ENCODE data around the gene CITED4.

Gene CITED4

GRCh38 chr1:40844079-40844478, 18.1 kb downstream of the CITED4 start:
- TF ChIP-seq, protein P1, sequence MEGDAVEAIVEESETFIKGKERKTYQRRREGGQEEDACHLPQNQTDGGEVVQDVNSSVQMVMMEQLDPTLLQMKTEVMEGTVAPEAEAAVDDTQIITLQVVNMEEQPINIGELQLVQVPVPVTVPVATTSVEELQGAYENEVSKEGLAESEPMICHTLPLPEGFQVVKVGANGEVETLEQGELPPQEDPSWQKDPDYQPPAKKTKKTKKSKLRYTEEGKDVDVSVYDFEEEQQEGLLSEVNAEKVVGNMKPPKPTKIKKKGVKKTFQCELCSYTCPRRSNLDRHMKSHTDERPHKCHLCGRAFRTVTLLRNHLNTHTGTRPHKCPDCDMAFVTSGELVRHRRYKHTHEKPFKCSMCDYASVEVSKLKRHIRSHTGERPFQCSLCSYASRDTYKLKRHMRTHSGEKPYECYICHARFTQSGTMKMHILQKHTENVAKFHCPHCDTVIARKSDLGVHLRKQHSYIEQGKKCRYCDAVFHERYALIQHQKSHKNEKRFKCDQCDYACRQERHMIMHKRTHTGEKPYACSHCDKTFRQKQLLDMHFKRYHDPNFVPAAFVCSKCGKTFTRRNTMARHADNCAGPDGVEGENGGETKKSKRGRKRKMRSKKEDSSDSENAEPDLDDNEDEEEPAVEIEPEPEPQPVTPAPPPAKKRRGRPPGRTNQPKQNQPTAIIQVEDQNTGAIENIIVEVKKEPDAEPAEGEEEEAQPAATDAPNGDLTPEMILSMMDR (IDR thresholded peaks at IDR 0.05; ENCODE audit: low read depth, low read length), result no peak

DNA sequence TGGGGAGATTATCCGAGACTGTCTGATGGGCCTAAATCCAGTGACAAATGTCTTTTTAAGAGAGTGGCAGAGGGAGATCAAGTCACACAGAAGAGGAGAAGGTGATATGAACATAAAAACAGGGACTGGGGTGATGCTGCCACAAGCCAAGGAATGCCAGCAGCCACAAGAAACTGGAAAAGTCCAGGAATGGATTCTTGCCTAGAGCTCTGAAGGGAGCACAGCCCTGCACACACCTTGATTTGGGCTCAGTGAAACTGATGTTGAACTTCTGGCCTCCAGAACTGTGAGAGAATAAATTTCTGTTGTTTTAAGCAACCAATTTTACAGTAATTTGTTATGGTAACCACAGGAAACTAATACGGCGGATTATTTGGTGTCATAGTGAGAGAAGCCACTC, 19.5 kb downstream of the CITED4 start:
- in situ Hi-C loops (cut with HindIII; ENCODE audit: low sequenced_read_pairs), result no loop called here
- TF ChIP-seq, protein P1 (IDR thresholded peaks at IDR 0.05; ENCODE audit: low read depth, low read length), result no peak
- no peak overlapping the region for H3K4me3 ChIP-seq (ENCODE audit: low read depth, low read length)
- no peak for DNase-seq (ENCODE audit: low read depth, low spot score)

More at GRCh38 chr1:40844079-40844478, 18.1 kb downstream of the CITED4 start:
- in situ Hi-C loops (cut with HindIII; ENCODE audit: low sequenced_read_pairs), result no loop called here
- DNase-seq (ENCODE audit: low read depth, low spot score), result no peak
- no peak overlapping the region for H3K4me3 ChIP-seq (ENCODE audit: low read depth, low read length)

DNA sequence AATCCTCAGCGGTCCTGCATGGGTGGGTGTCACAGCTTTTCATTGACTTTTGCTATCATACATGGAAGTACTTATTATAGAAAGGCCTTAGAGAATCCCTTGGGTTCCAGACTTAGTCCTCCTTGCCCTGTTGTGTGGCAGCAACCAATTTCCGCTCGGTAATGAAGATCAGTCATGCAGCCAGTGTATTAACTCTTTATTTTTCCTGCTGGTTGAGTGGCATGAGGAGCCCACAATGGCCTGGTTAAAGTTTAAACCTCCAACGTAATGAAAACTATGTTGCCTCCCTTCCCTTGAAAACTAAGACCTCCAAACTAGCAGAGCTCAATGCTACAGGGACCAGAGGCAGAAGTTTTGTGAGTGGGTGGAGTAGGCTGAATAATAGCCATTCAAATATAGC, 20.0 kb downstream of the CITED4 start:
- H3K4me3 ChIP-seq (ENCODE audit: low read depth, low read length), result no peak overlapping the region
- in situ Hi-C loops (cut with HindIII; ENCODE audit: low sequenced_read_pairs), result no loop called here
- TF ChIP-seq, protein P1 (IDR thresholded peaks at IDR 0.05; ENCODE audit: low read depth, low read length), result no peak

DNA sequence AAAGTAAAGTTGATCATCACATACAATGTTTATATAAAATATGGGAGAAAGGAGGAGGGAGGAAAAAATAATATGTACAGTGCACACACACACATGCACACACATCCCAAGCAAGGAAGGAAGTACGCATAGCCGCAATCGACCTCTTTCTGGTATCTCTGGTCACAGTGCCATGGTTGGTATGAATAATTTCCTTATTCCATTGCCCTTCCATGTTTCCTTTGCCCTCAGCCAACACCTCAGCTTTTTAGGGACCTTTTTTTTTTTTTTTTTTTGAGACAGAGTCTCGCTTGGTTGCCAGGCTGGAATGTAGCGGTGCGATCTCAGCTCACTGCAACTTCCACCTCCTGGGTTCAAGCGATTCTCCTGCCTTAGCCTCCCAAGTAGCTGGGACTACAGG, 20.6 kb downstream of the CITED4 start:
- in situ Hi-C loops (cut with HindIII; ENCODE audit: low sequenced_read_pairs), result no loop called here
- no peak for DNase-seq (ENCODE audit: low read depth, low spot score)
- TF ChIP-seq, protein P1 (IDR thresholded peaks at IDR 0.05; ENCODE audit: low read depth, low read length), result no peak
- no peak overlapping the region for H3K4me3 ChIP-seq (ENCODE audit: low read depth, low read length)

More for the DNA sequence above, 20.0 kb downstream of the CITED4 start:
- DNase-seq (ENCODE audit: low read depth, low spot score), result no peak

DNA sequence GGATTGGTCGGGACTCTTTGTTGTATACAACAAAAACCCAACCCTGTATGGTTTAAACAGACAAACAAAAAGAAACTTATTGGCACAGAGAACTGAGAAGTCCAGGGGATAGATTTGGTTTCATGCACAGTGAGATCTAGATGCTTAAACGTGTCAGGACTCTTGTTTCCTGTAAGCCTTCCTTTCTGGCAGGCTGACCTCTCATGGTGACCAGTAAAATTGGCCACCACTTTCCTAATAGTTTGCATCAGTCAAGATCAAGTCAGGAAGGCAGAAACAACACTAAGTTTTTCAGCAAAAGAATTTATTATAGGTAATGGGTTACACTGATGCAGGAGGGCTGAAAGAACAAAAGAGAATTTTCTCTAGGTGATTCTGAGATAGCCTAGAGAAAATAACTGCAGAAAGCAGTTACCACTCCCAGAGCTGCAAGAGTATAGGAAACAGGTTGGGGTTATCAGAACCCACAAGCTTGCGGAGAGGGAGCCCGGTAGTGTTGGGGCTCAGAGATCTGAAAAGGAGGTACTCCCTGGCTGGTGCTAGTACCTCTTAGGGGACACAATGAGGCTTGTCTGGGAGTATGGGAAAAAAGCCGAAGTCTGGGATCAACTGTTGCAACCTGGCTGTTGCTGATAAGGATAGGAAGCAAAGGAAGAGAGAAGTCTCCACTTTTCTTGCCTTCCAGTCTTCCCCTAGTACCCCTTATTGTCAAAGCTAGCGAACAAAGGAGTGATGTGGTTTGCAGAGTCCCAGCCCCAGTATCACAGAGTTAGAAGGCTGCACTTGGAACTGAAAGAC, 21.4 kb downstream of the CITED4 start:
- in situ Hi-C loops (cut with HindIII; ENCODE audit: low sequenced_read_pairs), result no loop called here
- H3K4me3 ChIP-seq (ENCODE audit: low read depth, low read length), result no peak overlapping the region
- TF ChIP-seq, protein P1 (IDR thresholded peaks at IDR 0.05; ENCODE audit: low read depth, low read length), result no peak
- DNase-seq (ENCODE audit: low read depth, low spot score), result no peak

DNA sequence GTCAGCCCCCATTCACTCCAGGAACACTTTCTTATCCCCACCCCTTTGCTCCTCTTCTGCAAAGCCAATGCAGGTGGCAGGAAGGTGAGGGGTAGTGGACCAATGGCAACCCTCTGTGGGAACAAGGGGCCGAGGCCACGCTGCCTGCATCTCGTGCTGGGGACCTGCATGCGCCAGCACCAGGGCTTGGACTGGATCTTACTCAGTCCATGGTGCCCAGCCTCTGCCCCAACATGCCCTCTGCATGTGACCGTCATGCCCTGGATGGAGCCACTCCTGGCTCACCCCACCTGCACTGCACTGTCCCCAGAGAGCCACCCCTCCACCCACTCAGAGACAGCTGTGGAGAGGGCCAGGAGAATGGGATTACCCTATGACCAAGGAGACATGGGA, 22.2 kb downstream of the CITED4 start:
- no peak overlapping the region for H3K4me3 ChIP-seq (ENCODE audit: low read depth, low read length)
- in situ Hi-C loops (cut with HindIII; ENCODE audit: low sequenced_read_pairs), result no loop called here
- TF ChIP-seq, protein P1 (IDR thresholded peaks at IDR 0.05; ENCODE audit: low read depth, low read length), result no peak
- no peak for DNase-seq (ENCODE audit: low read depth, low spot score)
